NCI-H146 treated with DMSO at 0.1 percent for 48 hours (cell line): ENCODE measurements around the gene ITPK1.
"Not testable (repeated sequence)": the region's sequence is repeated elsewhere in the genome, so short reads cannot be mapped to it uniquely, and the experiment has no call there.

Experiments used
- DNase-seq: peaks from one replicate; lab custom pipeline; 2025; ENCODE audit not compliant: unreplicated experiment; lab: John Stamatoyannopoulos, UW

ITPK1 gene

GRCh38 chr14:93105856-93106255 lies 9.9 kb downstream of the ITPK1 start:
- DNase-seq: not testable (repeated sequence)

GRCh38 chr14:93105362-93105761 lies 10.4 kb downstream of the ITPK1 start:
- no peak for DNase-seq

GRCh38 chr14:93104961-93105360 lies 10.8 kb downstream of the ITPK1 start:
- DNase-seq: no peak

GRCh38 chr14:93103392-93104080 lies 12.2 kb downstream of the ITPK1 start:
- no peak for DNase-seq

GRCh38 chr14:93102141-93102540 lies 13.6 kb downstream of the ITPK1 start:
- DNase-seq: no peak

GRCh38 chr14:93101181-93101580 lies 14.5 kb downstream of the ITPK1 start:
- no peak for DNase-seq

GRCh38 chr14:93100570-93100969 lies 15.2 kb downstream of the ITPK1 start:
- no peak for DNase-seq

- DNase-seq: no peak
Observed at GRCh38 chr14:93100100-93100499, 15.6 kb downstream of the ITPK1 start.

GRCh38 chr14:93099643-93100042 lies 16.1 kb downstream of the ITPK1 start:
- DNase-seq: no peak

GRCh38 chr14:93099196-93099595 lies 16.5 kb downstream of the ITPK1 start:
- DNase-seq: no peak

- no peak for DNase-seq
Observed at GRCh38 chr14:93096691-93097322, 18.9 kb downstream of the ITPK1 start.

GRCh38 chr14:93095742-93096510 lies 19.8 kb downstream of the ITPK1 start:
- DNase-seq: no peak

GRCh38 chr14:93094121-93094918 lies 21.4 kb downstream of the ITPK1 start:
- DNase-seq: no peak

GRCh38 chr14:93092606-93093556 lies 22.8 kb downstream of the ITPK1 start:
- no peak for DNase-seq

- no peak for DNase-seq
Observed at GRCh38 chr14:93091666-93092065, 24.1 kb downstream of the ITPK1 start.

- DNase-seq: no peak
Observed at GRCh38 chr14:93090826-93091555, 24.7 kb downstream of the ITPK1 start.

- DNase-seq: peak; percentile 52
Observed at GRCh38 chr14:93089521-93090269, 26.0 kb downstream of the ITPK1 start.

GRCh38 chr14:93086441-93087055 lies 29.2 kb downstream of the ITPK1 start:
- no peak for DNase-seq
